ENCODE data around the gene TRDMT1.

TRDMT1 gene

GRCh38 chr10:17213646-17214349 is 12.3 kb upstream of the TRDMT1 start:
- Histone ChIP-seq H3K27me3 (ENCODE audit: control insufficient read depth in 3 of 3, insufficient read depth in 3 of 3, low read depth in 1 of 3, low read length in 3 of 3) (no peaks in the 10 kb centered on the region), H3K36me3 (replicated peaks in 1 of 2; ENCODE audit: control insufficient read depth in 2 of 2, insufficient read depth in 2 of 2, low read length in 2 of 2) (no peaks in the 10 kb centered on the region), H3K18ac (ENCODE audit: low read length) (no peak overlapping the region), H4K91ac (ENCODE audit: low read depth, low read length, poor library complexity) (no peak overlapping the region), H3K79me1 (ENCODE audit: low read depth, low read length) (no peaks in the 10 kb centered on the region), H3K4me3 (ENCODE audit: low read length in 2 of 2) (no peak overlapping the region), H2BK5ac (ENCODE audit: low read length) (no peak overlapping the region), H3K4ac (ENCODE audit: low read length) (no peak overlapping the region), H2BK15ac (ENCODE audit: low read length) (no peak overlapping the region), H3K9ac (ENCODE audit: low read depth, low read length, poor library complexity) (no peak overlapping the region), H3K27ac (replicated peaks; ENCODE audit: low read length) (no peak overlapping the region), H2AFZ (ENCODE audit: low read length) (no peak overlapping the region), H3K23ac (ENCODE audit: low read depth, low read length, poor library complexity) (no peak overlapping the region), H2BK120ac (ENCODE audit: low read depth, low read length) (no peak overlapping the region), H3K9me3 (replicated peaks in 1 of 2; ENCODE audit: control insufficient read depth in 2 of 2, insufficient read depth in 1 of 2, low read depth in 1 of 2, low read length in 2 of 2) (no peaks in the 10 kb centered on the region), H3K4me2 (ENCODE audit: insufficient read depth, low read length, poor library complexity, severe bottlenecking) (no peak overlapping the region), H2AK5ac (ENCODE audit: low read depth, low read length) (no peak overlapping the region), H3K14ac (ENCODE audit: low read length) (no peak overlapping the region), H3K4me1 (ENCODE audit: control insufficient read depth in 2 of 2, insufficient read depth in 1 of 2, low read depth in 1 of 2, low read length in 2 of 2) (peaks cover 3 to 12% of the 10 kb centered on the region in 2 donors), H2BK12ac (ENCODE audit: low read length) (no peak overlapping the region), H4K8ac (ENCODE audit: low read depth, low read length) (no peak overlapping the region)
- no CpG with 5 or more reads among the region's 2 CpGs for WGBS, 2 donors (ENCODE audit: extremely low coverage in 2 of 2, insufficient read length in 2 of 2, insufficient replicate concordance in 1 of 2)
- DNase-seq (ENCODE audit: low spot score), result no peak

GRCh38 chr10:17212802-17213221 is 11.3 kb upstream of the TRDMT1 start:
- no peak overlapping the region for H3K27ac ChIP-seq (replicated peaks; ENCODE audit: low read length)
- no peak overlapping the region for H3K18ac ChIP-seq (ENCODE audit: low read length)
- no peaks in the 10 kb centered on the region for H3K36me3 ChIP-seq (replicated peaks in 1 of 2; ENCODE audit: control insufficient read depth in 2 of 2, insufficient read depth in 2 of 2, low read length in 2 of 2)
- H2BK5ac ChIP-seq (ENCODE audit: low read length), result no peak overlapping the region
- H2AK5ac ChIP-seq (ENCODE audit: low read depth, low read length), result no peak overlapping the region
- H2BK12ac ChIP-seq (ENCODE audit: low read length), result no peak overlapping the region
- DNase-seq (ENCODE audit: low spot score), result no peak
- no peak overlapping the region for H3K9ac ChIP-seq (ENCODE audit: low read depth, low read length, poor library complexity)
- H3K14ac ChIP-seq (ENCODE audit: low read length), result no peak overlapping the region
- no peak overlapping the region for H4K91ac ChIP-seq (ENCODE audit: low read depth, low read length, poor library complexity)
- H3K4me3 ChIP-seq (ENCODE audit: low read length in 2 of 2), result no peak overlapping the region
- H3K4ac ChIP-seq (ENCODE audit: low read length), result no peak overlapping the region
- H2BK15ac ChIP-seq (ENCODE audit: low read length), result no peak overlapping the region
- H3K79me1 ChIP-seq (ENCODE audit: low read depth, low read length), result no peaks in the 10 kb centered on the region
- H2AFZ ChIP-seq (ENCODE audit: low read length), result peak overlapping the region; percentile 18
- no peak overlapping the region for H4K8ac ChIP-seq (ENCODE audit: low read depth, low read length)
- H3K4me2 ChIP-seq (ENCODE audit: insufficient read depth, low read length, poor library complexity, severe bottlenecking), result no peak overlapping the region
- no peak overlapping the region for H3K23ac ChIP-seq (ENCODE audit: low read depth, low read length, poor library complexity)
- peaks cover 6 to 12% of the 10 kb centered on the region in 2 donors for H3K4me1 ChIP-seq (ENCODE audit: control insufficient read depth in 2 of 2, insufficient read depth in 1 of 2, low read depth in 1 of 2, low read length in 2 of 2)
- H2BK120ac ChIP-seq (ENCODE audit: low read depth, low read length), result no peak overlapping the region
- no peaks in the 10 kb centered on the region for H3K27me3 ChIP-seq (ENCODE audit: control insufficient read depth in 3 of 3, insufficient read depth in 3 of 3, low read depth in 1 of 3, low read length in 3 of 3)
- H3K9me3 ChIP-seq (replicated peaks in 1 of 2; ENCODE audit: control insufficient read depth in 2 of 2, insufficient read depth in 1 of 2, low read depth in 1 of 2, low read length in 2 of 2), result no peaks in the 10 kb centered on the region

- WGBS, 2 donors (ENCODE audit: extremely low coverage in 2 of 2, insufficient read length in 2 of 2, insufficient replicate concordance in 1 of 2), result no CpG with 5 or more reads among the region's 3 CpGs
- Histone ChIP-seq H2BK120ac (ENCODE audit: low read depth, low read length) (no peak overlapping the region), H3K14ac (ENCODE audit: low read length) (no peak overlapping the region), H3K18ac (ENCODE audit: low read length) (no peak overlapping the region), H3K9me3 (replicated peaks in 1 of 2; ENCODE audit: control insufficient read depth in 2 of 2, insufficient read depth in 1 of 2, low read depth in 1 of 2, low read length in 2 of 2) (no peaks in the 10 kb centered on the region), H3K27me3 (ENCODE audit: control insufficient read depth in 3 of 3, insufficient read depth in 3 of 3, low read depth in 1 of 3, low read length in 3 of 3) (no peaks in the 10 kb centered on the region), H3K4me1 (ENCODE audit: control insufficient read depth in 2 of 2, insufficient read depth in 1 of 2, low read depth in 1 of 2, low read length in 2 of 2) (peaks cover 6 to 13% of the 10 kb centered on the region in 2 donors), H2BK12ac (ENCODE audit: low read length) (no peak overlapping the region), H2BK5ac (ENCODE audit: low read length) (no peak overlapping the region), H2AK5ac (ENCODE audit: low read depth, low read length) (no peak overlapping the region), H3K9ac (ENCODE audit: low read depth, low read length, poor library complexity) (no peak overlapping the region), H3K36me3 (replicated peaks in 1 of 2; ENCODE audit: control insufficient read depth in 2 of 2, insufficient read depth in 2 of 2, low read length in 2 of 2) (no peaks in the 10 kb centered on the region), H4K8ac (ENCODE audit: low read depth, low read length) (no peak overlapping the region), H4K91ac (ENCODE audit: low read depth, low read length, poor library complexity) (no peak overlapping the region), H3K79me1 (ENCODE audit: low read depth, low read length) (no peaks in the 10 kb centered on the region), H2AFZ (ENCODE audit: low read length) (no peak overlapping the region), H3K4ac (ENCODE audit: low read length) (no peak overlapping the region), H3K23ac (ENCODE audit: low read depth, low read length, poor library complexity) (no peak overlapping the region), H3K27ac (replicated peaks; ENCODE audit: low read length) (no peak overlapping the region), H3K4me3 (ENCODE audit: low read length in 2 of 2) (no peak overlapping the region), H3K4me2 (ENCODE audit: insufficient read depth, low read length, poor library complexity, severe bottlenecking) (no peak overlapping the region), H2BK15ac (ENCODE audit: low read length) (no peak overlapping the region)
- no peak for DNase-seq (ENCODE audit: low spot score)
Measured at GRCh38 chr10:17210361-17210760, 8.9 kb upstream of the TRDMT1 start.

- no peaks in the 10 kb centered on the region for H3K79me1 ChIP-seq (ENCODE audit: low read depth, low read length)
- H3K4me3 ChIP-seq (ENCODE audit: low read length in 2 of 2), result no peak overlapping the region
- H2BK15ac ChIP-seq (ENCODE audit: low read length), result no peak overlapping the region
- no peak overlapping the region for H3K23ac ChIP-seq (ENCODE audit: low read depth, low read length, poor library complexity)
- H4K91ac ChIP-seq (ENCODE audit: low read depth, low read length, poor library complexity), result no peak overlapping the region
- no peaks in the 10 kb centered on the region for H3K9me3 ChIP-seq (replicated peaks in 1 of 2; ENCODE audit: control insufficient read depth in 2 of 2, insufficient read depth in 1 of 2, low read depth in 1 of 2, low read length in 2 of 2)
- H3K4ac ChIP-seq (ENCODE audit: low read length), result no peak overlapping the region
- H4K8ac ChIP-seq (ENCODE audit: low read depth, low read length), result no peak overlapping the region
- H3K27me3 ChIP-seq (ENCODE audit: control insufficient read depth in 3 of 3, insufficient read depth in 3 of 3, low read depth in 1 of 3, low read length in 3 of 3), result no peaks in the 10 kb centered on the region
- H2AFZ ChIP-seq (ENCODE audit: low read length), result no peak overlapping the region
- no peak overlapping the region for H3K14ac ChIP-seq (ENCODE audit: low read length)
- no peak for DNase-seq (ENCODE audit: low spot score)
- H2BK12ac ChIP-seq (ENCODE audit: low read length), result no peak overlapping the region
- H3K4me1 ChIP-seq (ENCODE audit: control insufficient read depth in 2 of 2, insufficient read depth in 1 of 2, low read depth in 1 of 2, low read length in 2 of 2), result peaks cover 6 to 11% of the 10 kb centered on the region in 2 donors
- H2BK5ac ChIP-seq (ENCODE audit: low read length), result no peak overlapping the region
- WGBS, 2 donors (ENCODE audit: extremely low coverage in 2 of 2, insufficient read length in 2 of 2, insufficient replicate concordance in 1 of 2), result no CpG with 5 or more reads among the region's 2 CpGs
- no peak overlapping the region for H2AK5ac ChIP-seq (ENCODE audit: low read depth, low read length)
- H3K4me2 ChIP-seq (ENCODE audit: insufficient read depth, low read length, poor library complexity, severe bottlenecking), result no peak overlapping the region
- H2BK120ac ChIP-seq (ENCODE audit: low read depth, low read length), result no peak overlapping the region
- H3K18ac ChIP-seq (ENCODE audit: low read length), result no peak overlapping the region
- H3K27ac ChIP-seq (replicated peaks; ENCODE audit: low read length), result no peak overlapping the region
- H3K36me3 ChIP-seq (replicated peaks in 1 of 2; ENCODE audit: control insufficient read depth in 2 of 2, insufficient read depth in 2 of 2, low read length in 2 of 2), result no peaks in the 10 kb centered on the region
- H3K9ac ChIP-seq (ENCODE audit: low read depth, low read length, poor library complexity), result no peak overlapping the region
Measured at GRCh38 chr10:17209881-17210280, 8.4 kb upstream of the TRDMT1 start.

Data from neuronal stem cell (in vitro differentiated cells).